ENCODE data around the gene TMEM120B.
"Not testable (repeated sequence)": the region's sequence is repeated elsewhere in the genome, so short reads cannot be mapped to it uniquely, and the experiment has no call there.

The TMEM120B gene

DNA sequence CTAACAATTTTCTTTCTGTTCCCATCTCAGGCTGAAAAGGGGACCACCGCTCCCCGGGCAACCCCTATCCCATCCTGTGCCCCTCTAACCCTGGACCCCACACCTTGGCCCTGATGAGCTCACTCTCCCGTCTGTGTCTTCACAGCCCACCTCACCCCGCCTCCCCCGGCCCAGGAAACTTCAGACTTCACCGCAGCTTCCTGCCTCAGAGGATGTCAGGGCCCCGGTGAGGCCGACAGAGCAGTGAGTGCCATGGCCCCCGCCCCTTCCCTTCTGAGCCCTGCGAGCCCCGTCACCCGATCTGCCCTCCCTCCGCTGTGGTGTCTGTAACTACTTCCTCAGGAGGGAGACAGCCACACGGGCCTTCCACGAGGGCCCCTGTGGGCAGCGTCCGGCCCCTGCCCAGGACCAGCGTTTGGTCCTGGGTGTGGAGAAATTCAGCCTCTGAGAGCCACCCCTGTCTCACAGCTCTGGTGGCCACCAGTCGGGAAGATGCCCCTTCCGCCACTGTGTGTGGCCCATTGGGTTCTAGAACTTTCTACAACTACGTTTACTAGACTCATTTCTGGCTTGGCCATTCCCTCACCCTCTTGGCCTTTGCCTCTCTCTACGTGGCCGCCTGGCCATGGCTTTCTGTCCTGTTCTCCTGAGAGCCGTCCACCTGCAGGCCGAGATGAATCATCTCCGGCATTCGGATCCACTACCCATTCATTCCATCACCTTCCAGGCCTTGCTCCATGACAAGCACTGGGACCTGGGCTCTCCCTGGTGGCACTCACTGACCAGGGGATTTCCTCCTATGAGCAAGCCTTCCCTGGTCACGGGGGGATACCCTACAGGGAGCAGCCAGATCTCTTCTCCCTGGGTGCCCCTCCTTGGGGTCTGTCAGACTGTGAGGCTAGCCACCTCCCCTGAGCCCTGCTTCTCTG is 77.5 kb downstream of the TMEM120B start:
- TF ChIP-seq EZH2phosphoT487 (IDR thresholded peaks at IDR 0.05; ENCODE audit: low read length) (no peak), CTCF (IDR thresholded peaks at IDR 0.05; ENCODE audit: low read length) (no peak), EZH2 (optimal IDR thresholded peaks at IDR 0.05; ENCODE audit: low read depth, low read length) (no peak)
- no peaks in the 10 kb centered on the region for H3K27me3 ChIP-seq (replicated peaks; ENCODE audit: insufficient read depth, low read length)
- peak overlapping the region; percentile 46; the same call in 1 of the 2 replicates for H3K9ac ChIP-seq (ENCODE audit: low read length)
- peak overlapping the region; percentile 74 for H2AFZ ChIP-seq (ENCODE audit: low read length)
- H3K4me3 ChIP-seq (ENCODE audit: low read length), result no peak overlapping the region
- no peaks in the 10 kb centered on the region for H3K79me2 ChIP-seq (ENCODE audit: low read length)
- H3K9me2 ChIP-seq (replicated peaks; ENCODE audit: insufficient read depth, low read length), result no peaks in the 10 kb centered on the region
- no peaks in the 10 kb centered on the region for H4K20me1 ChIP-seq (ENCODE audit: insufficient read depth, low read length)
- H3K4me1 ChIP-seq (ENCODE audit: low read length), result peaks cover 17% of the 10 kb centered on the region
- no peaks in the 10 kb centered on the region for H3K36me3 ChIP-seq (replicated peaks; ENCODE audit: insufficient read depth, low read length)
- no peaks in the 10 kb centered on the region for H3K9me3 ChIP-seq (replicated peaks; ENCODE audit: insufficient read depth, low read length)
- peak overlapping the region; percentile 39; the same call in 1 of the 2 replicates for H3K27ac ChIP-seq (ENCODE audit: low read length)
- peak overlapping the region; percentile 45 for H3K4me2 ChIP-seq (ENCODE audit: low read depth, low read length)
- DNase-seq, result peak; percentile 73
- H3F3A ChIP-seq (ENCODE audit: insufficient read depth, low read length), result no peaks in the 10 kb centered on the region

- not testable (repeated sequence) for H3F3A ChIP-seq (ENCODE audit: insufficient read depth, low read length); H3K9me2 ChIP-seq (replicated peaks; ENCODE audit: insufficient read depth, low read length); H2AFZ ChIP-seq (ENCODE audit: low read length); DNase-seq; H3K4me2 ChIP-seq (ENCODE audit: low read depth, low read length); H3K4me3 ChIP-seq (ENCODE audit: low read length); H4K20me1 ChIP-seq (ENCODE audit: insufficient read depth, low read length); H3K9me3 ChIP-seq (replicated peaks; ENCODE audit: insufficient read depth, low read length); H3K9ac ChIP-seq (ENCODE audit: low read length); H3K27ac ChIP-seq (ENCODE audit: low read length); H3K36me3 ChIP-seq (replicated peaks; ENCODE audit: insufficient read depth, low read length); H3K27me3 ChIP-seq (replicated peaks; ENCODE audit: insufficient read depth, low read length); H3K79me2 ChIP-seq (ENCODE audit: low read length)
- peaks cover 17% of the 10 kb centered on the region for H3K4me1 ChIP-seq (ENCODE audit: low read length)
These were observed 78.2 kb downstream of the TMEM120B start for GRCh38 chr12:121790785-121791184.

DNA sequence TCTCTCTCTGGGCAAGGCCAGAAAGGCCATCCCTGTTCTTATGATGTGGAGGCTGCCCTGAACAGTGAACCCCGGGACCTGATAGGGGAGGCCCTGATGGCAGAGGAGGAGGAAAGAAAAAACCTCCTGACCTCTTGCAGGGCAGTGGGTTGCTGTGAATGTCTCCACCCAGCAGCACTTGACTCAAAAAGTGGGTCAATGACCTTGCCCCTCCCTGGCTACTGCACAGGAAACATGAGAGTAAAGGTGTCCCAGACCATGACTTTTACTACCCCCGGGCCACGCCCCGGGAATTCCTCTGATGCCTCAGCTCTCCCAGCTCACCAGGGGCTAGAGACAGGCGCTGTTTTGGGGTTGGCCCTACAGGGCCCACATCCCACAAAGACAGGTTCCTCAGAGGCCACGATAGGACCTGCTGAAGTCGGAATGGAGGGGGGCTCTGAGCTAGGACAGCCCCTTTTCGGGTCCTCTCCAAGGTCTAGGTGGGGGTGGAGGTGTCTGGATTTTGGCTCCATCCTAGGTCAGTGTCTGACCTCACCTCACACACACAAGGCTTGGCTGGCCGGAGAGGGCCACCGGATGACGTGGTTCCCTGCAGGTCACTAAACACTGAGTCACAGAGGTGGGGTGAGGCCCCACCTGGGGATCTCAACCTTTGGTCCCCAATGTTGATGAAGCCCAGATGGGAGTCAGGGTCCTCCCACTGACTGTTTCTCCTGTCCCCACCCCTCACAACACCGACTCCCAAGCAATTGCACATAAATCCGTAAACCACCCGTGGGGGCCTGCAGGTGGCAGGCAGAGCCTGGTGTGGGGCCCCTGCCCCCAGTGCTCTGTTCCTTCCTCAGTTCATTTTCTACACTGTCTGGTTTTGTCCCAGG is 79.4 kb downstream of the TMEM120B start:
- H3K9ac ChIP-seq (ENCODE audit: low read length), result no peak overlapping the region
- peaks cover under 1% of the 10 kb centered on the region; the same call in 1 of the 2 replicates for H3K79me2 ChIP-seq (ENCODE audit: low read length)
- no peaks in the 10 kb centered on the region for H4K20me1 ChIP-seq (ENCODE audit: insufficient read depth, low read length)
- no peak overlapping the region for H3K4me3 ChIP-seq (ENCODE audit: low read length)
- H3K9me3 ChIP-seq (replicated peaks; ENCODE audit: insufficient read depth, low read length), result no peaks in the 10 kb centered on the region
- H3K36me3 ChIP-seq (replicated peaks; ENCODE audit: insufficient read depth, low read length), result no peaks in the 10 kb centered on the region
- DNase-seq, result no peak
- H3K4me2 ChIP-seq (ENCODE audit: low read depth, low read length), result no peak overlapping the region
- H2AFZ ChIP-seq (ENCODE audit: low read length), result no peak overlapping the region
- H3K27ac ChIP-seq (ENCODE audit: low read length), result no peak overlapping the region
- no peaks in the 10 kb centered on the region for H3K27me3 ChIP-seq (replicated peaks; ENCODE audit: insufficient read depth, low read length)
- H3K4me1 ChIP-seq (ENCODE audit: low read length), result peaks cover 17% of the 10 kb centered on the region
- TF ChIP-seq EZH2 (optimal IDR thresholded peaks at IDR 0.05; ENCODE audit: low read depth, low read length) (no peak), CTCF (IDR thresholded peaks at IDR 0.05; ENCODE audit: low read length) (no peak), EZH2phosphoT487 (IDR thresholded peaks at IDR 0.05; ENCODE audit: low read length) (no peak)
- H3K9me2 ChIP-seq (replicated peaks; ENCODE audit: insufficient read depth, low read length), result no peaks in the 10 kb centered on the region
- H3F3A ChIP-seq (ENCODE audit: insufficient read depth, low read length), result no peaks in the 10 kb centered on the region
